HG03354 (cell line): ENCODE data around the gene STX11.
"Not testable (repeated sequence)": the region's sequence is repeated elsewhere in the genome, so short reads cannot be mapped to it uniquely, and the experiment has no call there.

ENCODE experiments used
- ATAC-seq: cut with Tn5 transposase; IDR thresholded peaks from one replicate; pipeline ENCODE4 v1.9.1; 2021; ENCODE audit warnings: mild to moderate bottlenecking; ENCODE audit not compliant: unreplicated experiment, poor library complexity, severe bottlenecking

The STX11 gene

GRCh38 chr6:144165784-144166183 lies 15.5 kb downstream of the STX11 start:
- no peak for ATAC-seq

- no peak for ATAC-seq
These were observed 19.7 kb downstream of the STX11 start for GRCh38 chr6:144170044-144170443.

GRCh38 chr6:144171406-144171805 lies 21.1 kb downstream of the STX11 start:
- ATAC-seq: no peak

GRCh38 chr6:144174006-144174405 lies 23.7 kb downstream of the STX11 start:
- no peak for ATAC-seq

- ATAC-seq: no peak
These were observed 25.7 kb downstream of the STX11 start for GRCh38 chr6:144176043-144176442.

GRCh38 chr6:144177726-144178125 lies 27.4 kb downstream of the STX11 start:
- no peak for ATAC-seq

- no peak for ATAC-seq
These were observed 28.0 kb downstream of the STX11 start for GRCh38 chr6:144178323-144178722.

GRCh38 chr6:144179237-144179636 lies 28.9 kb downstream of the STX11 start:
- no peak for ATAC-seq

GRCh38 chr6:144179828-144180227 lies 29.5 kb downstream of the STX11 start:
- ATAC-seq: no peak

GRCh38 chr6:144180354-144180753 lies 30.0 kb downstream of the STX11 start:
- not testable (repeated sequence) for ATAC-seq

GRCh38 chr6:144181639-144182038 lies 31.3 kb downstream of the STX11 start:
- ATAC-seq: no peak

- not testable (repeated sequence) for ATAC-seq
These were observed 33.9 kb downstream of the STX11 start for GRCh38 chr6:144184186-144184585.

- ATAC-seq: no peak
These were observed 35.0 kb downstream of the STX11 start for GRCh38 chr6:144185133-144185836.

- ATAC-seq: no peak
These were observed 36.7 kb downstream of the STX11 start for GRCh38 chr6:144186817-144187625.

GRCh38 chr6:144189351-144189750 lies 39.0 kb downstream of the STX11 start:
- no peak for ATAC-seq

GRCh38 chr6:144190080-144190479 lies 39.8 kb downstream of the STX11 start:
- no peak for ATAC-seq

GRCh38 chr6:144190593-144190992 lies 40.3 kb downstream of the STX11 start:
- ATAC-seq: no peak

GRCh38 chr6:144193181-144193580 lies 42.9 kb downstream of the STX11 start:
- ATAC-seq: no peak

- no peak for ATAC-seq
These were observed 44.0 kb downstream of the STX11 start for GRCh38 chr6:144194293-144194810.

- no peak for ATAC-seq
These were observed 45.5 kb downstream of the STX11 start for GRCh38 chr6:144195671-144196270.

GRCh38 chr6:144197919-144198318 lies 47.6 kb downstream of the STX11 start:
- ATAC-seq: no peak
